WTC11 (cell line): Measurements from ENCODE around the gene POLR1G. TPM values are rescaled to one million over a fixed set of nuclear protein-coding genes. Genes with fewer than 3 reads are reported as not detected.

Source experiments
- ATAC-seq: fragments of 200-7000 bp; cut with Tn5 transposase; 2 replicates; pipeline ENCODE4 v1.10.0; 2021; ENCODE audit warnings: mild to moderate bottlenecking, moderate library complexity
- CTCF ChIA-PET: fragments of 300-600 bp; sonication (Branson Sonifier 250); formaldehyde crosslinking; loops from one replicate; lab custom pipeline; 2021; ENCODE audit warnings: antibody characterized with exemption; lab: Charles Lee
- POLR2A ChIA-PET: fragments of 350-600 bp; sonication (Branson Sonifier 250); formaldehyde crosslinking; loops from one replicate; lab custom pipeline; 2021; ENCODE audit warnings: antibody characterized with exemption; lab: Charles Lee
- DNase-seq: peaks from one replicate; pipeline ENCODE4 v3.0.0; 2021; ENCODE audit warnings: low spot score
- H3K27ac Mint-ChIP-seq: 2 replicates; pipeline ENCODE4 v1.8.0; 2021; ENCODE audit warnings: mixed read lengths
- H3K27me3 Mint-ChIP-seq: 2 replicates; pipeline ENCODE4 v1.8.0; 2021; ENCODE audit warnings: low read depth, mild to moderate bottlenecking, moderate library complexity, mixed read lengths
- H3K36me3 Mint-ChIP-seq: 2 replicates; pipeline ENCODE4 v1.8.0; 2021; ENCODE audit warnings: mixed read lengths
- H3K4me1 Mint-ChIP-seq: 2 replicates; pipeline ENCODE4 v1.8.0; 2022; ENCODE audit warnings: mixed read lengths
- H3K4me3 Mint-ChIP-seq: 2 replicates; pipeline ENCODE4 v1.8.0; 2021; ENCODE audit warnings: mild to moderate bottlenecking, moderate library complexity, mixed read lengths
- H3K9me3 Mint-ChIP-seq: 2 replicates; pipeline ENCODE4 v1.8.0; 2021; ENCODE audit warnings: mixed read lengths
- AR ChIP-seq: fragments of 250-450 bp; sonication (Bioruptor Pico); IDR thresholded peaks from 2 replicates; pipeline ENCODE4 v1.9.0; 2021; ENCODE audit warnings: mild to moderate bottlenecking
- CDX4 ChIP-seq: fragments of 250-450 bp; sonication (Bioruptor Pico); IDR thresholded peaks from 2 replicates; pipeline ENCODE4 v1.9.0; 2021; ENCODE audit warnings: moderate library complexity, mild to moderate bottlenecking, inconsistent platforms, borderline replicate concordance
- FOXK1 ChIP-seq: sonication (generic); formaldehyde crosslinking; IDR thresholded peaks from 2 replicates; pipeline ENCODE4 v1.8.0; 2022; ENCODE audit warnings: mild to moderate bottlenecking, moderate library complexity, missing genetic modification reagents
- FOXP4 ChIP-seq: sonication (generic); formaldehyde crosslinking; IDR thresholded peaks from 2 replicates; pipeline ENCODE4 v1.8.0; 2022; ENCODE audit warnings: mild to moderate bottlenecking, missing genetic modification reagents
- GTF2I ChIP-seq: fragments of 250-450 bp; sonication (Bioruptor Pico); conservative IDR thresholded peaks from 2 replicates; pipeline ENCODE4 v1.4.0; 2021; ENCODE audit warnings: mild to moderate bottlenecking
- NFYB ChIP-seq: sonication (generic); formaldehyde crosslinking; conservative IDR thresholded peaks from 2 replicates; pipeline ENCODE4 v1.8.0; 2022; ENCODE audit warnings: low read depth, missing genetic modification reagents
- RELA ChIP-seq: sonication (generic); formaldehyde crosslinking; IDR thresholded peaks from 2 replicates; pipeline ENCODE4 v1.8.1; 2022; ENCODE audit warnings: missing genetic modification reagents, mild to moderate bottlenecking, borderline replicate concordance
- TCF7 ChIP-seq: sonication (generic); formaldehyde crosslinking; IDR thresholded peaks from 2 replicates; pipeline ENCODE4 v1.8.0; 2022; ENCODE audit warnings: mild to moderate bottlenecking, low read depth, missing genetic modification reagents, moderate library complexity
- USF2 ChIP-seq: sonication (generic); formaldehyde crosslinking; IDR thresholded peaks from 2 replicates; pipeline ENCODE4 v1.8.1; 2023; ENCODE audit warnings: mild to moderate bottlenecking, missing genetic modification reagents, moderate library complexity
- ZNF232 ChIP-seq: sonication (generic); formaldehyde crosslinking; IDR thresholded peaks from 2 replicates; pipeline ENCODE4 v1.8.0; 2022; ENCODE audit warnings: mild to moderate bottlenecking, missing genetic modification reagents
- ZNF671 ChIP-seq: fragments of 250-450 bp; sonication (Bioruptor Pico); IDR thresholded peaks from 2 replicates; pipeline ENCODE4 v1.8.0; 2021; ENCODE audit warnings: mild to moderate bottlenecking
- total RNA-seq: library from RNA; stranded (reverse); gene quantifications from 3 replicates; pipeline ENCODE4 v1.2.3, GENCODE V29; 2021
- TF ChIP-seq, protein P1 (sequence below): sonication (generic); formaldehyde crosslinking; IDR thresholded peaks from 2 replicates; pipeline ENCODE4 v1.8.0; 2023; ENCODE audit warnings: missing genetic modification reagents, mild to moderate bottlenecking, borderline replicate concordance
- TF ChIP-seq, protein P2 (sequence below): sonication (generic); formaldehyde crosslinking; IDR thresholded peaks from 2 replicates; pipeline ENCODE4 v1.8.0; 2022; ENCODE audit warnings: mild to moderate bottlenecking, missing genetic modification reagents
- TF ChIP-seq, protein P3 (sequence below): sonication (generic); formaldehyde crosslinking; IDR thresholded peaks from 2 replicates; pipeline ENCODE4 v1.8.0; 2022; ENCODE audit warnings: mild to moderate bottlenecking, missing genetic modification reagents
- TF ChIP-seq, protein P4 (sequence below): sonication (generic); formaldehyde crosslinking; IDR thresholded peaks from 2 replicates; pipeline ENCODE4 v1.8.1; 2023; ENCODE audit warnings: mild to moderate bottlenecking, missing genetic modification reagents, moderate library complexity

POLR1G gene
- total RNA-seq, 1 experiment from 2014 or later, result 38.1 TPM

DNA sequence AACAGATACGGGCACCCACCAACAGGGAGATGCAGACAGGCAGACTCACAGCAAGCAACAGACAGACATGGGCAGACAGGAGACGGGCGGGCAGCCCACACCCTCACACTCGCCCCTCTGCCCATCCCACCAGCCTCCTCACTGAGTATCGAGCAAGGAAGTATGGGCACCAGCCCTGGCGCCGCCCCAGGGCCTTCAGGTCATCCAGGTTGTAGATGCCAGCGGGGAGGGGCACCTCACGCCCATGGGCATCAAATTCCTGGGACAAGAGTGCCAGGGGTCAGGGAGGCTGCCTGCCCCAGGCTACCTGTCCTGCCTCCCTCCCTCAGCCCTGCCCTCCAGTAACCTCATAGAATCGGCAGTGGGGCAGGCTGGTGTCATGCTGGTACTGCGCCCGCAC is 41.7 kb upstream of the POLR1G start (continued):
- TF ChIP-seq, protein P1, sequence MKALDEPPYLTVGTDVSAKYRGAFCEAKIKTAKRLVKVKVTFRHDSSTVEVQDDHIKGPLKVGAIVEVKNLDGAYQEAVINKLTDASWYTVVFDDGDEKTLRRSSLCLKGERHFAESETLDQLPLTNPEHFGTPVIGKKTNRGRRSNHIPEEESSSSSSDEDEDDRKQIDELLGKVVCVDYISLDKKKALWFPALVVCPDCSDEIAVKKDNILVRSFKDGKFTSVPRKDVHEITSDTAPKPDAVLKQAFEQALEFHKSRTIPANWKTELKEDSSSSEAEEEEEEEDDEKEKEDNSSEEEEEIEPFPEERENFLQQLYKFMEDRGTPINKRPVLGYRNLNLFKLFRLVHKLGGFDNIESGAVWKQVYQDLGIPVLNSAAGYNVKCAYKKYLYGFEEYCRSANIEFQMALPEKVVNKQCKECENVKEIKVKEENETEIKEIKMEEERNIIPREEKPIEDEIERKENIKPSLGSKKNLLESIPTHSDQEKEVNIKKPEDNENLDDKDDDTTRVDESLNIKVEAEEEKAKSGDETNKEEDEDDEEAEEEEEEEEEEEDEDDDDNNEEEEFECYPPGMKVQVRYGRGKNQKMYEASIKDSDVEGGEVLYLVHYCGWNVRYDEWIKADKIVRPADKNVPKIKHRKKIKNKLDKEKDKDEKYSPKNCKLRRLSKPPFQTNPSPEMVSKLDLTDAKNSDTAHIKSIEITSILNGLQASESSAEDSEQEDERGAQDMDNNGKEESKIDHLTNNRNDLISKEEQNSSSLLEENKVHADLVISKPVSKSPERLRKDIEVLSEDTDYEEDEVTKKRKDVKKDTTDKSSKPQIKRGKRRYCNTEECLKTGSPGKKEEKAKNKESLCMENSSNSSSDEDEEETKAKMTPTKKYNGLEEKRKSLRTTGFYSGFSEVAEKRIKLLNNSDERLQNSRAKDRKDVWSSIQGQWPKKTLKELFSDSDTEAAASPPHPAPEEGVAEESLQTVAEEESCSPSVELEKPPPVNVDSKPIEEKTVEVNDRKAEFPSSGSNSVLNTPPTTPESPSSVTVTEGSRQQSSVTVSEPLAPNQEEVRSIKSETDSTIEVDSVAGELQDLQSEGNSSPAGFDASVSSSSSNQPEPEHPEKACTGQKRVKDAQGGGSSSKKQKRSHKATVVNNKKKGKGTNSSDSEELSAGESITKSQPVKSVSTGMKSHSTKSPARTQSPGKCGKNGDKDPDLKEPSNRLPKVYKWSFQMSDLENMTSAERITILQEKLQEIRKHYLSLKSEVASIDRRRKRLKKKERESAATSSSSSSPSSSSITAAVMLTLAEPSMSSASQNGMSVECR (CRISPR knock-in tag), result no peak
- TF ChIP-seq TCF7, result no peak
- TF ChIP-seq, protein P2, sequence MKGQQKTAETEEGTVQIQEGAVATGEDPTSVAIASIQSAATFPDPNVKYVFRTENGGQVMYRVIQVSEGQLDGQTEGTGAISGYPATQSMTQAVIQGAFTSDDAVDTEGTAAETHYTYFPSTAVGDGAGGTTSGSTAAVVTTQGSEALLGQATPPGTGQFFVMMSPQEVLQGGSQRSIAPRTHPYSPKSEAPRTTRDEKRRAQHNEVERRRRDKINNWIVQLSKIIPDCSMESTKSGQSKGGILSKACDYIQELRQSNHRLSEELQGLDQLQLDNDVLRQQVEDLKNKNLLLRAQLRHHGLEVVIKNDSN, result no peak
- no peak for TF ChIP-seq NFYB (CRISPR knock-in tag)
- no peak for TF ChIP-seq CDX4 (CRISPR knock-in tag)
- no peak for TF ChIP-seq AR (CRISPR knock-in tag)

- Mint-ChIP-seq H3K36me3 (peaks cover 20% of the 10 kb centered on the region), H3K27me3 (no peaks in the 10 kb centered on the region), H3K4me3 (no peak overlapping the region), H3K9me3 (no peaks in the 10 kb centered on the region), H3K4me1 (peaks cover 15% of the 10 kb centered on the region), H3K27ac (no peak overlapping the region)
- ChIA-PET POLR2A (no interaction called here), CTCF (interaction anchor here (0.6 to 1.8 kb wide), 13 partner anchors 13 to 275 kb away, joined by 3 to 10 read pairs (median 4); no protein-coding TSS in a partner anchor)
- no peak for DNase-seq
- ATAC-seq, result no peak
- TF ChIP-seq RELA (CRISPR knock-in tag), result no peak
- 0 out of 2 replicates have a peak, but pooled peaks have one; percentile 15 for TF ChIP-seq GTF2I (CRISPR knock-in tag)
- TF ChIP-seq, protein P3, sequence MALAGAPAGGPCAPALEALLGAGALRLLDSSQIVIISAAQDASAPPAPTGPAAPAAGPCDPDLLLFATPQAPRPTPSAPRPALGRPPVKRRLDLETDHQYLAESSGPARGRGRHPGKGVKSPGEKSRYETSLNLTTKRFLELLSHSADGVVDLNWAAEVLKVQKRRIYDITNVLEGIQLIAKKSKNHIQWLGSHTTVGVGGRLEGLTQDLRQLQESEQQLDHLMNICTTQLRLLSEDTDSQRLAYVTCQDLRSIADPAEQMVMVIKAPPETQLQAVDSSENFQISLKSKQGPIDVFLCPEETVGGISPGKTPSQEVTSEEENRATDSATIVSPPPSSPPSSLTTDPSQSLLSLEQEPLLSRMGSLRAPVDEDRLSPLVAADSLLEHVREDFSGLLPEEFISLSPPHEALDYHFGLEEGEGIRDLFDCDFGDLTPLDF, result no peak
These were observed 38.3 kb upstream of the POLR1G start for GRCh38 chr19:45368127-45368526.

DNA sequence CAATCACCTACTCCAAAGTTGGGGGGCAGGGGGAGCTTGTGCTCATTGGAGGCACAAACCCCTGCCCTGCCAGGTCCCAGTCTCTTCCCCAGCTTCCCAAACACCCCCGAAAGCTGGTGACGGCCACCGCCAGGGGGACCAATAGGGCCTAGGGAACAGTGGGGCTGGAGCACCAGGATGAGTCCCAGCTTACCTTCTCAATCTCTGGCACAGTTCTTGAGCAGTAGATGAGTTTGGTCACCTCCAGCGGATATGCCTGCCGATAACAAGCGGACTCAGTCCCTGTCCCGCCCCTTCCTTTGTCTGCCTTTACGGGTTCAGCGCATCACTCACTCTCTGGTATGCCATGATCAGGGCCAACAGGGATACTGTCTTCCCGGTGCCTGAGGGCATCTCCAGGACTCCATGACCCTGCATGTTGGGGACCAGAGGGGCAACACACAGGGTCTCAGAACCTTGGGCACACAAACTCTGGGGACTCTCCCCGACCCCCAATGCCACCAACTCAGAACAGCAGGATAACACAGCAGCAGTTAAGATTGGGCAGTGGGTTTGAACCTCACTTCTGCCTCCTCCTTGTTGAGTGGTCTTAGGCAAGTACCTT is 37.6 kb upstream of the POLR1G start:
- peak; percentile 53 for DNase-seq
- POLR2A ChIA-PET, result interaction anchor here (1.0 to 1.5 kb wide), 2 partner anchors 28 to 35 kb away, joined by 3 to 5 read pairs; no protein-coding TSS in a partner anchor
- Mint-ChIP-seq H3K4me3 (peak overlapping the region; percentile 90), H3K4me1 (peaks cover 15% of the 10 kb centered on the region), H3K27me3 (no peaks in the 10 kb centered on the region), H3K36me3 (peaks cover 20% of the 10 kb centered on the region), H3K9me3 (no peaks in the 10 kb centered on the region)
- no peak; the same call in 1 of the 2 replicates for ATAC-seq
- TF ChIP-seq FOXK1 (no peak), FOXP4 (CRISPR knock-in tag) (no peak), TCF7 (no peak), ZNF232 (CRISPR knock-in tag) (no peak), ZNF671 (CRISPR knock-in tag) (no peak), USF2 (CRISPR knock-in tag) (no peak)
- TF ChIP-seq, protein P4, sequence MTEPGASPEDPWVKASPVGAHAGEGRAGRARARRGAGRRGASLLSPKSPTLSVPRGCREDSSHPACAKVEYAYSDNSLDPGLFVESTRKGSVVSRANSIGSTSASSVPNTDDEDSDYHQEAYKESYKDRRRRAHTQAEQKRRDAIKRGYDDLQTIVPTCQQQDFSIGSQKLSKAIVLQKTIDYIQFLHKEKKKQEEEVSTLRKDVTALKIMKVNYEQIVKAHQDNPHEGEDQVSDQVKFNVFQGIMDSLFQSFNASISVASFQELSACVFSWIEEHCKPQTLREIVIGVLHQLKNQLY (CRISPR knock-in tag), result no peak
- TF ChIP-seq, all 79 proteins: peak for 0
- H3K27ac Mint-ChIP-seq, result peak overlapping the region; percentile 59
- CTCF ChIA-PET, result interaction anchor here (0.8 to 1.8 kb wide), 12 partner anchors 12 to 191 kb away, joined by 3 to 10 read pairs (median 5); partner anchors contain the start of gene TRAPPC6A
